ENCODE results near the gene MVK. TPM values are rescaled to one million over a fixed set of nuclear protein-coding genes. Genes with fewer than 3 reads are reported as not detected.

The MVK gene
- total and polyA plus RNA-seq, 2 of the 4 experiments (the other 2 are of a cell fraction) = 6.6 to 11.5 TPM

DNA sequence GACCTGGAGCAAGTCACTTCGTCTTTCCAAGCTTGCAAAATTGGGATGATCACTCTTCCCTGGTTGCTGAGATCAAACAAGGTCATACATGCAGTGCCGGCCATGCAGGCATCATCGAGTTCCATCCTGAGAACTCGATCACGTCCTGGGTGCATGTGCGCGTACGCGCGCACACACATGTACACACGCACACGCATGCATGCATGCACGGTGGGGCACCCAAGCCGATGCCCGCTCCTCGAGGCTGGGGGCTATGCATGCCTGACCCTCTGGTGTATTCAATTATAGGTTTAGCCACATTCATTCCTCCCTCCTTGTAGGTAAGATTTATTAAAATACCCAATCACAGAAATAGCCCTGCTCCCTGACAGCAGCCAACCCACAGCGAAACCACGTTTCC lies 26.3 kb upstream of the MVK start:
- Histone ChIP-seq H4K91ac (ENCODE audit: insufficient read depth, low read depth, low read length) (no peak overlapping the region), H2AK5ac (ENCODE audit: low read depth, low read length) (no peak overlapping the region), H4K8ac (ENCODE audit: low read depth in 2 of 2, low read length in 2 of 2) (no peak overlapping the region), H3K9me3 (ENCODE audit: control insufficient read depth, insufficient read depth, low read length) (no peaks in the 10 kb centered on the region), H3K18ac (ENCODE audit: low read depth, low read length) (no peak overlapping the region), H3K36me3 (ENCODE audit: control insufficient read depth, insufficient read depth, low read length) (no peaks in the 10 kb centered on the region), H3K79me1 (ENCODE audit: low read depth in 1 of 2, low read length in 2 of 2) (no peaks in the 10 kb centered on the region), H3K56ac (ENCODE audit: extremely low read depth, insufficient read depth, low read length) (no peak overlapping the region), H2BK20ac (ENCODE audit: low read depth, low read length) (no peak overlapping the region), H2BK5ac (ENCODE audit: low read depth, low read length, poor library complexity, severe bottlenecking) (no peak overlapping the region), H2BK120ac (ENCODE audit: low read depth, low read length) (no peak overlapping the region), H3K4me3 (ENCODE audit: insufficient read depth, low read depth, low read length) (no peak overlapping the region), H2AFZ (replicated peaks; ENCODE audit: low read length, poor library complexity) (no peak overlapping the region), H3K4me1 (ENCODE audit: control insufficient read depth, insufficient read depth, low read length) (no peaks in the 10 kb centered on the region), H4K20me1 (ENCODE audit: insufficient read depth, low read length) (no peaks in the 10 kb centered on the region), H3K23ac (ENCODE audit: low read depth, low read length) (no peak overlapping the region), H3K9me1 (ENCODE audit: insufficient read depth, low read length) (no peaks in the 10 kb centered on the region), H3K4me2 (ENCODE audit: low read depth, low read length) (no peak overlapping the region), H2BK15ac (ENCODE audit: low read depth, low read length) (no peak overlapping the region), H3K27me3 (ENCODE audit: control insufficient read depth, insufficient read depth, low read length) (peaks cover 29% of the 10 kb centered on the region), H3K4ac (ENCODE audit: low read depth, low read length) (no peak overlapping the region), H3K9ac (ENCODE audit: low read depth, low read length) (no peak overlapping the region), H3K27ac (ENCODE audit: insufficient read depth, low read length) (no peak overlapping the region), H2AK9ac (replicated peaks; ENCODE audit: low read depth, low read length, poor library complexity) (no peak overlapping the region), H3K14ac (replicated peaks; ENCODE audit: low read depth, low read length) (no peak overlapping the region), H4K5ac (ENCODE audit: low read depth, low read length) (no peak overlapping the region)
- ATAC-seq (ENCODE audit: low read depth) = no peak
- BruUV-seq (replicated peaks) = no TSS peak
- in situ Hi-C loops (cut with MboI; ENCODE audit: low sequenced_read_pairs) (no loop called here), intact Hi-C loops (cut with micrococcal nuclease) (no loop called here), dilution Hi-C loops (cut with HindIII; ENCODE audit: low sequenced_read_pairs, unreplicated experiment) (no loop called here)
- TF ChIP-seq RCOR1 (IDR thresholded peaks at IDR 0.05; ENCODE audit: insufficient replicate concordance, low read length) (no peak), FOS (IDR thresholded peaks at IDR 0.05; ENCODE audit: low read depth, low read length) (no peak), MAFK (IDR thresholded peaks at IDR 0.05; ENCODE audit: low read depth, low read length) (no peak)
- CTCF ChIA-PET = no interaction called here
- DNase-seq = no peak
- POLR2A ChIA-PET (ENCODE audit: unreplicated experiment) = no interaction called here
- WGBS, 2 experiments (ENCODE audit: extremely low coverage in 2 of 2, insufficient read length in 1 of 2) = 97% methylated on average over 10 of the region's 18 CpGs; no CpG with 5 or more reads in 1 of the 2 experiments
